Embryonic facial prominence (tissue), 1 donor: ENCODE data around the gene MAP3K15.

Source experiments
- DNase-seq: peaks from one replicate; pipeline ENCODE4 v3.0.0-alpha.2; 2016; ENCODE audit errors: extremely low spot score

MAP3K15 gene

GRCh38 chrX:19343085-19343534, 172.2 kb downstream of the MAP3K15 start:
- no peak for DNase-seq

- no peak for DNase-seq
Measured at GRCh38 chrX:19342331-19342906, 172.9 kb downstream of the MAP3K15 start.

DNA sequence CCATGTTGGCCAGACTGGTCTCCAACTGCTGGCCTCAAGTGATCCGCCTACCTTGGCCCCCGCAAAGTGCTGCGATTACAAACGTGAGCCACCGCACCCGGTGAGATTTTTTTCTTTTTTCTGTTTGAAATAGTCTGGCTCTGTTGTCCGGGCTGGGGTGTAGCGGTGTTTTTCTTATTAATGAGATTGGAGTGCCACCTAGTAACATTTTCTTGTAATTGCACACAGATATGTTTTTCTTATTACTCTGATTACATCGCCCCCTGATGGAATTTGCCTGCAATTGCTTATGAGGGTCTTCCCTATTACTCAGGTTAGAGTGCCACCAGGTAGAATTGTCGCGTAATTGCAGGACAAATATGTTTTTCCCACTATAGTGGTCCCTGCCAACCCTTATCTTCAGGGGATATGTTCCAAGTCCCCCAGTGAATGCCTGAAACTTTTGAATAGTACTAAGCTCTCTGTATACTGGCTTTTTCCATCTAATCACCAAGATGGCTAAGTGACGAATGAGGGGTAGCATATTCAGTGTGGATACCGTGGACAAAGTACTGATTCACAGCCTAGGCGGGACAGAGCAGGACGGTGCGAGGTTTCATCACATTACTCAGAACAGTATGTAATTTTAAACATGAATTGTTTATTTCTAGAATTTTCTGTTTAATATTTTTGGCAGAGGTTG, 180.2 kb downstream of the MAP3K15 start:
- DNase-seq = no peak

DNA sequence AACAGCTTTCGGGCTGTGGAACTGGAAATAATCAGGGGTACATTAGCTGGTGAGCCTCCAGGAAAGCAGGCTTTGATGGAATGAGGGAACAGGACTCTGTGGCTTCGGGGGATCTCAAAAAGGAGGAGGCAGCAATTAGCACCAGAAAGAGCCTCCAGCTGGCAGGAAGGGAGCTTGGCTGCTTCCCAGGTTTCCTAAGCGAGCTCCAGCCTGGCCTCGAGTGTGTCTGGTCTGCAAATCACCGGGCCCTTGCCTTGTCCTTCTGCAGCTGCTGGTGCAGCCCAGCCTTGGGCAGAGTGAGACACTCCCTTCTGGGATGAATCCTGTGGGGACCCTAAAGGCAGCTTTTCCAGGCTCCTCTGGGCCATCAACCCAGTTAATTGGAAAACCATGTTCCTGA, 182.3 kb downstream of the MAP3K15 start:
- DNase-seq = no peak

DNA sequence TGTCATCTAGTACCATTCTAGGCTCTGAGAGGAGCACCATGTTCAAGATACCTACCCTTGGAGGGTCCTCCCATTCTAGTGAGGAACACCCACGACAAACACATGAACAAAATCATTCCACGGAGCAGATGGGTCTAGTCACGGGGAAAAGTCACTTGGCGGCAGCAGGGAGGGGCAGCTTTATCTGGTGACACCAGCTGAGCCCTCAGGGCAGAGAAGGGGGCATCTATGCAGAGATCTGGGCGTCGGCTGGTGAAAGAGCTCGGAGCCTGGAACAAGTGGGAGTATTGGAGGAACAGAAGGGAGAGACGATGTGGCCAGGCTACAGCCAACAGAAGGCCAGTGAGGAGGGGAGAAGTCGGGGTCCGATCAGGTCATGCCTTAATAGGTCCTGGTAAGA, 183.5 kb downstream of the MAP3K15 start:
- DNase-seq = no peak

- no peak for DNase-seq
Measured at GRCh38 chrX:19326567-19326966, 188.7 kb downstream of the MAP3K15 start.
